Natural killer cell (primary cell): Measurements from ENCODE around the gene TIGD3. TPM values are rescaled to one million over a fixed set of nuclear protein-coding genes. Genes with fewer than 3 reads are reported as not detected.

Experiments
- ATAC-seq, 3 donors: fragments of 150-1000 bp in 2 of 3; fragments of 200-7000 bp in 1 of 3; cut with Tn5 transposase; 1 replicate in 1 of 3; 2 replicates in 2 of 3; pipeline ENCODE4 v1.10.0; 2021; ENCODE audit warnings: mild to moderate bottlenecking in 2 of 3, moderate library complexity in 2 of 3
- DNase-seq, 2 donors: peaks; one replicate each; pipeline versions ENCODE4 v3.0.0 to v3.0.0-alpha.2; 2013 to 2021; ENCODE audit warnings: mixed read lengths in 1 of 2
- H3K27ac ChIP-seq: one replicate; pipeline ENCODE4 v1.5.1; 2013; ENCODE audit warnings: mild to moderate bottlenecking, low read length
- H3K27me3 ChIP-seq: one replicate; pipeline ENCODE4 v1.6.1; 2013; ENCODE audit warnings: low read length; ENCODE audit not compliant: control insufficient read depth, insufficient read depth
- H3K36me3 ChIP-seq: one replicate; pipeline ENCODE4 v1.6.1; 2013; ENCODE audit warnings: low read length; ENCODE audit not compliant: control insufficient read depth, insufficient read depth
- H3K4me1 ChIP-seq: one replicate; pipeline ENCODE4 v1.6.1; 2013; ENCODE audit warnings: low read length; ENCODE audit not compliant: control insufficient read depth, insufficient read depth
- H3K4me3 ChIP-seq: one replicate; pipeline ENCODE4 v1.5.1; 2013; ENCODE audit warnings: low read length
- H3K9me3 ChIP-seq: one replicate; pipeline ENCODE4 v1.6.1; 2013; ENCODE audit warnings: low read length; ENCODE audit not compliant: control insufficient read depth, insufficient read depth
- H3K27ac Mint-ChIP-seq, 2 donors: one replicate each; pipeline ENCODE4 v1.8.0; 2022; ENCODE audit warnings: mild to moderate bottlenecking in 2 of 2, mixed read lengths in 2 of 2, moderate library complexity in 1 of 2
- H3K27me3 Mint-ChIP-seq, 2 donors: one replicate each; pipeline ENCODE4 v1.8.0; 2022; ENCODE audit warnings: low read depth in 2 of 2, mixed read lengths in 2 of 2
- H3K36me3 Mint-ChIP-seq: one replicate; pipeline ENCODE4 v1.8.0; 2022; ENCODE audit warnings: mixed read lengths
- H3K4me1 Mint-ChIP-seq, 2 donors: one replicate each; pipeline ENCODE4 v1.8.0; 2022; ENCODE audit warnings: mixed read lengths in 2 of 2
- H3K4me3 Mint-ChIP-seq: one replicate; pipeline ENCODE4 v1.8.0; 2022; ENCODE audit warnings: mild to moderate bottlenecking, moderate library complexity, mixed read lengths
- H3K9me3 Mint-ChIP-seq, 2 donors: one replicate each; pipeline ENCODE4 v1.8.0; 2022; ENCODE audit warnings: mixed read lengths in 2 of 2
- WGBS: methylation state at CpG from one replicate; pipeline ENCODE4 v1.1.7; 2013; ENCODE audit warnings: missing lambda C conversion rate; ENCODE audit not compliant: insufficient coverage; 5-methylcytosine and 5-hydroxymethylcytosine counted together
- intact Hi-C: fragments of 100-400 bp; cut with micrococcal nuclease; formaldehyde crosslinking; loops from one replicate; pipeline ENCODE4 v1.14.2; 2022
- total RNA-seq, 4 donors: library from RNA; stranded (reverse); fragments of 120-200 nt in 1 of 4; gene quantifications; one replicate each; pipeline versions ENCODE4 v1.2.3 to v1.2.4, GENCODE V29; 2013 to 2022
- TF ChIP-seq, protein P1 (sequence below): fragments of 200-600 bp; IDR thresholded peaks from one replicate; pipeline ENCODE4 v1.8.0; 2022; ENCODE audit warnings: antibody characterized with exemption

TIGD3 gene
- total RNA-seq, 3 donors from 2014 or later (not counting 1 experiment from before 2014, with no cell fraction given): 0.70 to 2.2 (median 1.2) TPM

DNA sequence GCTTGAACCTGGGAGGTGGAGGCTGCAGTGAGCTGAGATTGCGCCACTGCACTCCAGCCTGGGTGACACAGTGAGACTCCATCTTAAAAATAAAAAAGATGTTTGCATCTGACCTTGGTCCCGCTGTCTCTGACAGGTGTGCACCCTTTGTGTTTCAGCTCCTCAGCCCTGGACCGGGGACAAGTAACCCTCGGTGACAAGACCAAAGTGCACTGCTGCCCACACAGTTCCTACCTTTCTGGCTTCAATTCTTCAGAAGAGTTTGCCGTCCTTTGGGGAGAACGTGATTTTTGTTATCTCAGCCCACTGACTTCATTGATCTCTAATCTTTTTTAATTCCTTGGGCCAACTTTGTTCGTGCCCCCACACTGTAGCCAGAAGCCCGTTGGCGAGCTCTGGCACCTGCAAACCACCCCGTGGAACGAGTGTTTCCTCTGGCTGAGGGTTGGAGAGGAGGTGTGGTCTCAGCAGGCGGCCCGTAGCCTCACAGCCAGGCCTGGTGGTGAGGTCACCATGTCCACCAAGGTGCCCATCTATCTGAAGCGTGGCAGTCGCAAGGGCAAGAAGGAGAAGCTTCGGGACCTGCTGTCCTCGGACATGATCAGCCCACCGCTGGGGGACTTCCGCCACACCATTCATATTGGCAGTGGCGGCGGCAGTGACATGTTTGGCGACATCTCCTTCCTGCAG, 34.0 kb upstream of the TIGD3 start:
- Histone ChIP-seq H3K9me3 (no peaks in the 10 kb centered on the region), H3K27me3 (no peaks in the 10 kb centered on the region), H3K4me3 (no peak overlapping the region), H3K27ac (no peak overlapping the region), H3K36me3 (no peaks in the 10 kb centered on the region), H3K4me1 (peaks cover 8% of the 10 kb centered on the region)
- intact Hi-C loops: no loop called here
- ATAC-seq: no peak
- TF ChIP-seq, protein P1, sequence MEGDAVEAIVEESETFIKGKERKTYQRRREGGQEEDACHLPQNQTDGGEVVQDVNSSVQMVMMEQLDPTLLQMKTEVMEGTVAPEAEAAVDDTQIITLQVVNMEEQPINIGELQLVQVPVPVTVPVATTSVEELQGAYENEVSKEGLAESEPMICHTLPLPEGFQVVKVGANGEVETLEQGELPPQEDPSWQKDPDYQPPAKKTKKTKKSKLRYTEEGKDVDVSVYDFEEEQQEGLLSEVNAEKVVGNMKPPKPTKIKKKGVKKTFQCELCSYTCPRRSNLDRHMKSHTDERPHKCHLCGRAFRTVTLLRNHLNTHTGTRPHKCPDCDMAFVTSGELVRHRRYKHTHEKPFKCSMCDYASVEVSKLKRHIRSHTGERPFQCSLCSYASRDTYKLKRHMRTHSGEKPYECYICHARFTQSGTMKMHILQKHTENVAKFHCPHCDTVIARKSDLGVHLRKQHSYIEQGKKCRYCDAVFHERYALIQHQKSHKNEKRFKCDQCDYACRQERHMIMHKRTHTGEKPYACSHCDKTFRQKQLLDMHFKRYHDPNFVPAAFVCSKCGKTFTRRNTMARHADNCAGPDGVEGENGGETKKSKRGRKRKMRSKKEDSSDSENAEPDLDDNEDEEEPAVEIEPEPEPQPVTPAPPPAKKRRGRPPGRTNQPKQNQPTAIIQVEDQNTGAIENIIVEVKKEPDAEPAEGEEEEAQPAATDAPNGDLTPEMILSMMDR: no peak
- WGBS: 89% methylated on average over 22 of the region's 22 CpGs
- Mint-ChIP-seq H3K9me3 (no peaks in the 10 kb centered on the region), H3K27ac (no peak overlapping the region), H3K4me1 (peaks cover 0 to 5% of the 10 kb centered on the region in 2 donors), H3K36me3 (no peaks in the 10 kb centered on the region), H3K27me3 (peaks cover 0 to 5% of the 10 kb centered on the region in 2 donors), H3K4me3 (no peak overlapping the region)
- DNase-seq: no peak

DNA sequence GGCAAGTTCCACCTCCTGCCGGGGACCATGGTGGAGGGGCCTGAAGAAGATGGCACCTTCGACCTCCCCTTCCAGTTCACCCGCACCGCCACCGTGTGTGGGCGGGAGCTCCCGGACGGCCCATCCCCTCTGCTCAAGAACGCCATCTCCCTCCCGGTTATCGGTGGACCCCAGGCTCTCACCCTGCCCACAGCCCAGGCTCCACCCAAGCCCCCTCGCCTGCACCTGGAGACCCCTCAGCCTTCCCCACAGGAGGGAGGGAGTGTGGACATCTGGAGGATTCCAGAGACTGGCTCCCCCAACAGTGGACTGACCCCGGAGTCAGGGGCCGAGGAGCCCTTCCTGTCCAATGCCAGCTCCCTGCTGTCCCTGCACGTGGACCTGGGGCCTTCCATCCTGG, 33.5 kb upstream of the TIGD3 start:
- Mint-ChIP-seq H3K4me3 (no peak overlapping the region), H3K27me3 (peaks cover 0 to 2% of the 10 kb centered on the region in 2 donors), H3K36me3 (no peaks in the 10 kb centered on the region), H3K4me1 (peaks cover 0 to under 1% of the 10 kb centered on the region in 2 donors), H3K9me3 (no peaks in the 10 kb centered on the region), H3K27ac (no peak overlapping the region)
- H3K36me3 ChIP-seq: no peaks in the 10 kb centered on the region
- no peak overlapping the region for H3K4me3 ChIP-seq
- 92% methylated on average over 13 of the region's 15 CpGs for WGBS
- no peaks in the 10 kb centered on the region for H3K27me3 ChIP-seq
- no peaks in the 10 kb centered on the region for H3K9me3 ChIP-seq
- peaks cover 2% of the 10 kb centered on the region for H3K4me1 ChIP-seq
- no peak for DNase-seq
- no peak overlapping the region for H3K27ac ChIP-seq
- no peak for ATAC-seq
- intact Hi-C loops: no loop called here
- TF ChIP-seq, protein P1: no peak

DNA sequence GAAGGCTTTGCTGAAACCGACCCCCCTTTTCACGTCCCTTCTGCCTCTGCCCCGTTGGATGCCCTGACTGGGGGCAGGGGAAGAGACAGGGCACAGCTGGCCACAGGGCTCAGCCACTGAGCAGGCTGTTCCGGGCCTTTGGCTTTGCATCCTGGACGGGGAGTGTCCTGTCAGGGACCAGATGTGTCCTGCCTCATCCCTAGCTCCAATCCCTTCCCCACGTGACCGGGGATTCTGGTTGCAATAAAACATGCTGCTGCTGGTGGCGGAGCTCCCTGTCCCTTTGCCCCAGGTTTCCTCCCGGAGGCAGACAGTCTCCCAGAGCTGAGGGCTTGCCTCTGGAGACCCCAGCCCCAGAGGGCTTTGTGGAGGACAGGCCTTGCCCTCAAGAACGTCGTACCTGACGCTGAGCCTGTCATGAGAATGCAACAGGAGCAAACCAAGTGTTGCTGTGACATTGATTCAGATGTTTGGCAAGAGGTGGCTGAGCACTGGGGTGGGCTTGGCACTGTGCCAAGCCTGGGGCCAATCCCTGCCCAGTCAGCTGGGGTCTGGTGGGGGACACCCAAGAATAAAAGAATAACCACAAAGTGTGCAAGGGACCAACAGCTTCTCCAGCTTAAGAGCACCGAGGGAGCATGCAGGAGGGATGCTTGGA, 32.6 kb upstream of the TIGD3 start:
- ATAC-seq (no peak), DNase-seq (no peak)
- no peaks in the 10 kb centered on the region for H3K27me3 Mint-ChIP-seq
- intact Hi-C loops: no loop called here
- no peaks in the 10 kb centered on the region for H3K4me1 Mint-ChIP-seq
- WGBS: 91% methylated on average over 13 of the region's 13 CpGs
- Histone ChIP-seq H3K27me3 (no peaks in the 10 kb centered on the region), H3K9me3 (no peaks in the 10 kb centered on the region), H3K4me3 (no peak overlapping the region), H3K4me1 (no peaks in the 10 kb centered on the region), H3K27ac (no peak overlapping the region), H3K36me3 (no peaks in the 10 kb centered on the region)
- H3K27ac Mint-ChIP-seq: no peak overlapping the region
- TF ChIP-seq, protein P1: no peak
- no peak overlapping the region for H3K4me3 Mint-ChIP-seq
- no peaks in the 10 kb centered on the region for H3K36me3 Mint-ChIP-seq
- no peaks in the 10 kb centered on the region for H3K9me3 Mint-ChIP-seq
